Mesothelial cell of epicardium (in vitro differentiated cells): ENCODE measurements around the gene ACHE. TPM values are rescaled to one million over a fixed set of nuclear protein-coding genes. Genes with fewer than 3 reads are reported as not detected.
A peak's percentile ranks its signal among the peaks of the same experiment; 100 is the strongest.

Experiments
- DNase-seq, 2 experiments: peaks; one replicate each; pipeline ENCODE4 v3.0.0; 2021; ENCODE audit warnings: low spot score in 2 of 2; ENCODE audit not compliant: unreplicated experiment in 2 of 2
- H3K27ac Mint-ChIP-seq: 2 replicates; pipeline ENCODE4 v1.8.0; 2021; ENCODE audit warnings: mixed read lengths
- H3K27me3 Mint-ChIP-seq: 2 replicates; pipeline ENCODE4 v1.8.0; 2021; ENCODE audit warnings: low read depth, mixed read lengths
- H3K36me3 Mint-ChIP-seq: 2 replicates; pipeline ENCODE4 v1.8.0; 2021; ENCODE audit warnings: mixed read lengths
- H3K4me1 Mint-ChIP-seq: 2 replicates; pipeline ENCODE4 v1.8.0; 2021; ENCODE audit warnings: mixed read lengths
- H3K4me3 Mint-ChIP-seq: 2 replicates; pipeline ENCODE4 v1.8.0; 2021; ENCODE audit warnings: mild to moderate bottlenecking, moderate library complexity, mixed read lengths
- H3K9me3 Mint-ChIP-seq: 2 replicates; pipeline ENCODE4 v1.8.0; 2021; ENCODE audit warnings: mixed read lengths
- total RNA-seq: library from RNA; stranded (reverse); gene quantifications from 3 replicates; pipeline ENCODE4 v1.2.1, GENCODE V29; 2021
- TF ChIP-seq, protein P1 (sequence below): fragments of 200-600 bp; sonication (generic); IDR thresholded peaks from one replicate; pipeline ENCODE4 v1.5.0; 2021; ENCODE audit warnings: antibody characterized with exemption; ENCODE audit not compliant: unreplicated experiment

Gene ACHE
- total RNA-seq, 1 donor from 2014 or later, result 9.6 TPM

- no peaks in the 10 kb centered on the region for H3K27me3 Mint-ChIP-seq
Observed at GRCh38 chr7:100867040-100867775, 28.5 kb downstream of the ACHE start, which contains the start of gene TRIP6. Gene TRIP6, plus strand, starts transcription at chr7:100867387. Its CDS starts 111 bp downstream, at chr7:100867498.

DNA sequence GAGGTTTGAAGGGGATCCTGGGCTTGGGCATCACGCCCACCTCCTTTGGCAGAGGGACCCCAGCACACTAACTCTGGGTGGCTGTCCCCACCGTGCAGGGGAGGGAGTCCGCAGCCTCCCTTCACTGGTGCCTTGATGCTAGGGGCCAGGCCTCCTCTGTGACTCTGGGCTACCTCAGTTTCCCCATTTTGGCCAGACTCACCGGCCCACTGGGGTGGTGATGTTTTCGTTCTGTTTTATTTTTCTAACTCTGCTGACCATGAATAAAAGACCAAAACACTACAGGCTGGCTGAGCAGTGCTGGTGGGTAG is 29.0 kb downstream of the ACHE start:
- H3K27ac Mint-ChIP-seq, result peak overlapping the region; percentile 99
- H3K4me1 Mint-ChIP-seq, result peaks cover 12% of the 10 kb centered on the region

More at GRCh38 chr7:100867040-100867775, 28.5 kb downstream of the ACHE start, which contains the start of gene TRIP6:
- Mint-ChIP-seq H3K4me1 (peaks cover 12% of the 10 kb centered on the region), H3K4me3 (peak within 1 kb of the TSS; percentile 95), H3K27ac (peak within 1 kb of the TSS; percentile 99), H3K9me3 (no peaks in the 10 kb centered on the region), H3K36me3 (peaks cover 16% of the 10 kb centered on the region)
- TF ChIP-seq, protein P1, sequence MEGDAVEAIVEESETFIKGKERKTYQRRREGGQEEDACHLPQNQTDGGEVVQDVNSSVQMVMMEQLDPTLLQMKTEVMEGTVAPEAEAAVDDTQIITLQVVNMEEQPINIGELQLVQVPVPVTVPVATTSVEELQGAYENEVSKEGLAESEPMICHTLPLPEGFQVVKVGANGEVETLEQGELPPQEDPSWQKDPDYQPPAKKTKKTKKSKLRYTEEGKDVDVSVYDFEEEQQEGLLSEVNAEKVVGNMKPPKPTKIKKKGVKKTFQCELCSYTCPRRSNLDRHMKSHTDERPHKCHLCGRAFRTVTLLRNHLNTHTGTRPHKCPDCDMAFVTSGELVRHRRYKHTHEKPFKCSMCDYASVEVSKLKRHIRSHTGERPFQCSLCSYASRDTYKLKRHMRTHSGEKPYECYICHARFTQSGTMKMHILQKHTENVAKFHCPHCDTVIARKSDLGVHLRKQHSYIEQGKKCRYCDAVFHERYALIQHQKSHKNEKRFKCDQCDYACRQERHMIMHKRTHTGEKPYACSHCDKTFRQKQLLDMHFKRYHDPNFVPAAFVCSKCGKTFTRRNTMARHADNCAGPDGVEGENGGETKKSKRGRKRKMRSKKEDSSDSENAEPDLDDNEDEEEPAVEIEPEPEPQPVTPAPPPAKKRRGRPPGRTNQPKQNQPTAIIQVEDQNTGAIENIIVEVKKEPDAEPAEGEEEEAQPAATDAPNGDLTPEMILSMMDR, result no peak
- peak; percentile 78 to 88 for DNase-seq

GRCh38 chr7:100865938-100866728 is 29.6 kb downstream of the ACHE start:
- Mint-ChIP-seq H3K36me3 (peaks cover 10% of the 10 kb centered on the region), H3K4me1 (peaks cover 12% of the 10 kb centered on the region), H3K27ac (peak overlapping the region; percentile 99)

More for the DNA sequence above, 29.0 kb downstream of the ACHE start:
- TF ChIP-seq, protein P1, result no peak
- Mint-ChIP-seq H3K27me3 (no peaks in the 10 kb centered on the region), H3K4me3 (peak overlapping the region; percentile 95), H3K9me3 (no peaks in the 10 kb centered on the region), H3K36me3 (peaks cover 15% of the 10 kb centered on the region)
- no peak for DNase-seq

GRCh38 chr7:100865372-100865911 is 30.2 kb downstream of the ACHE start:
- H3K4me1 Mint-ChIP-seq, result peaks cover 12% of the 10 kb centered on the region
- H3K9me3 Mint-ChIP-seq, result no peaks in the 10 kb centered on the region
- no peaks in the 10 kb centered on the region for H3K27me3 Mint-ChIP-seq
- TF ChIP-seq, protein P1, result no peak
- H3K4me3 Mint-ChIP-seq, result peak overlapping the region; percentile 24
- peak overlapping the region; percentile 56 for H3K27ac Mint-ChIP-seq
- peaks cover 12% of the 10 kb centered on the region for H3K36me3 Mint-ChIP-seq
- no peak for DNase-seq

More at GRCh38 chr7:100865938-100866728, 29.6 kb downstream of the ACHE start:
- Mint-ChIP-seq H3K27me3 (no peaks in the 10 kb centered on the region), H3K9me3 (no peaks in the 10 kb centered on the region), H3K4me3 (peak overlapping the region; percentile 95)
- TF ChIP-seq, protein P1, result no peak
- no peak for DNase-seq

DNA sequence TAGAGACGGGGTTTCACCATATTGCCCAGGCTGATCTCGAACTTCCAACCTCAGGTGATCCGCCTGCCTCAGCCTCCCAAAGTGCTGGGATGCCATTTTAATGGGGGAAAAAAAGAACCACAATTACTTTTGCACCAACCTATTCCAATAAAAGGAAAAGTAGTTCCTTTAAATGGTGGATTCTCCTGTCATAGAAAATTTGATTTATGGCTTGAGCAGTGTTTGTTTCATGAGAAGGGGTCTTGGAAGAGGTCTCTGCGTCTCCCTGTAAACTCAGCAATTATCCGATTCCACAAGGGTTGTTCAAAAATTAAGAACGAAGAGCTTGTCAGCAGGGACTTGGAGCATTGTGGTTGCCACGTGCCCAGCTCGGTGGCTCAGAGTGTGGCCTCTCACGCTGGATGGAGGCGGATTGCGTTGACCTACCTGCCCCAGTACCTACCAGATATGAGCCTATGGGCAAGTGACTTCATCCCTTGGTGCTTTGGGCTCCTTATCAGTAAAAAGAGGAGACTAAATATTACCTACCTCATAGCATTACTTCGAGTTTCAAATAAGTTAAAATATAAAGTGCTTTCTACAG is 31.3 kb downstream of the ACHE start:
- H3K4me1 Mint-ChIP-seq, result peaks cover 12% of the 10 kb centered on the region
- H3K36me3 Mint-ChIP-seq, result peaks cover 17% of the 10 kb centered on the region
- no peaks in the 10 kb centered on the region for H3K27me3 Mint-ChIP-seq
- no peaks in the 10 kb centered on the region for H3K9me3 Mint-ChIP-seq
- no peak for DNase-seq
- TF ChIP-seq, protein P1, result no peak
- H3K27ac Mint-ChIP-seq, result peak overlapping the region; percentile 43
- H3K4me3 Mint-ChIP-seq, result no peak overlapping the region
